Endothelial cell of umbilical vein (primary cell): Measurements from ENCODE around the gene TPRA1.

Experiments
- EZH2 ChIP-seq: IDR thresholded peaks from 2 replicates; pipeline ENCODE4 v1.6.1; 2012; ENCODE audit warnings: borderline replicate concordance, low read depth, mild to moderate bottlenecking, moderate library complexity, low read length, inconsistent platforms; ENCODE audit not compliant: severe bottlenecking
- POLR2A ChIP-seq: IDR thresholded peaks from 2 replicates; pipeline ENCODE4 v1.6.1; 2012; ENCODE audit warnings: low read depth, mild to moderate bottlenecking, control low read depth, low read length

DNA sequence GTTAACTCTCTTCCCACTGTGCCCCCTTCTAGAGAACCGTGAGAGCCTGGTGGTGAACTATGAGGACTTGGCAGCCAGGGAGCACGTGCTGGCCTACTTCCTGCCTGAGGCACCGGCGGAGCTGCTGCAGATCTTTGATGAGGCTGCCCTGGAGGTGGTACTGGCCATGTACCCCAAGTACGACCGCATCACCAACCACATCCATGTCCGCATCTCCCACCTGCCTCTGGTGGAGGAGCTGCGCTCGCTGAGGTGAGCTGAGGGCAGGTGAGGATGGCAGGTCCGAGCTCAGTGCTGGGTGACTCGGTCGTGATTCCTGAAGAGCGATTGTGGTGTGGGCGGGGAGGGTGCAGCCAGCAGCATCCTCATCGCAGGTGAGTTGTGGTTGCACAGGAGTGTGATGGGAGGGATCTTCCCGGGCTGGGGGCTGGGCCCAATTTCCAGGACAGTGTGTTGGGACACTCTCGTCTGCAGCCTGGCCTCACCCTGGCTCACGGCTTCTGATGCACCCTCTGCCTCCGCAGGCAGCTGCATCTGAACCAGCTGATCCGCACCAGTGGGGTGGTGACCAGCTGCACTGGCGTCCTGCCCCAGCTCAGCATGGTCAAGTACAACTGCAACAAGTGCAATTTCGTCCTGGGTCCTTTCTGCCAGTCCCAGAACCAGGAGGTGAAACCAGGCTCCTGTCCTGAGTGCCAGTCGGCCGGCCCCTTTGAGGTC lies 15.7 kb upstream of the TPRA1 start:
- TF ChIP-seq EZH2 (no peak), POLR2A (no peak)
